H1 (cell line): Measurements from ENCODE around the gene TMEM145. TPM values are rescaled to one million over a fixed set of nuclear protein-coding genes. Genes with fewer than 3 reads are reported as not detected.

Experiments used
- CTCF ChIA-PET: fragments of 300-600 bp; sonication (Branson Sonifier 250); formaldehyde crosslinking; loops from one replicate; lab custom pipeline; 2021; ENCODE audit not compliant: partially characterized antibody; lab: Charles Lee
- POLR2A ChIA-PET: fragments of 300-600 bp; sonication (Branson Sonifier 250); formaldehyde crosslinking; loops from one replicate; lab custom pipeline; 2021; ENCODE audit warnings: inconsistent platforms; ENCODE audit not compliant: partially characterized antibody; lab: Charles Lee
- DNase-seq, 2 experiments: peaks; one replicate each; pipeline versions ENCODE4 v3.0.0 to v3.0.0-alpha.2; 2010 to 2022; ENCODE audit warnings: low spot score in 2 of 2, low read depth in 1 of 2, mixed read lengths in 1 of 2
- FAIRE-seq: peaks from 2 replicates; lab custom pipeline; 2011; peaks lifted over from hg19 to GRCh38; lab: Jason Lieb, UNC
- H2AFZ ChIP-seq: 2 replicates; pipeline ENCODE4 v1.8.1; 2012; ENCODE audit warnings: low read length, inconsistent platforms
- H2AK5ac ChIP-seq: 2 replicates; pipeline ENCODE4 v1.6.1; 2013; ENCODE audit warnings: low read depth, low read length
- H2BK120ac ChIP-seq: replicated peaks from 2 replicates; pipeline ENCODE3; 2013; ENCODE audit warnings: low read depth, low read length, inconsistent platforms
- H2BK12ac ChIP-seq: 2 replicates; pipeline ENCODE4 v1.6.1; 2013; ENCODE audit warnings: low read depth, low read length
- H2BK15ac ChIP-seq: 2 replicates; pipeline ENCODE4 v1.6.1; 2013; ENCODE audit warnings: low read length
- H2BK20ac ChIP-seq: 2 replicates; pipeline ENCODE4 v1.6.1; 2013; ENCODE audit warnings: low read length
- H2BK5ac ChIP-seq: 2 replicates; pipeline ENCODE4 v1.6.1; 2013; ENCODE audit warnings: low read depth, low read length
- H3K14ac ChIP-seq: 2 replicates; pipeline ENCODE4 v1.6.1; 2013; ENCODE audit warnings: inconsistent platforms; ENCODE audit not compliant: insufficient read length
- H3K18ac ChIP-seq: 2 replicates; pipeline ENCODE4 v1.6.1; 2013; ENCODE audit warnings: low read length; ENCODE audit errors: extremely low read depth
- H3K23ac ChIP-seq: 2 replicates; pipeline ENCODE4 v1.6.1; 2013; ENCODE audit warnings: inconsistent platforms; ENCODE audit not compliant: insufficient read length
- H3K23me2 ChIP-seq: 2 replicates; pipeline ENCODE4 v1.6.1; 2013; ENCODE audit warnings: low read depth, low read length
- H3K27ac ChIP-seq: 2 replicates; pipeline ENCODE4 v1.6.1; 2011; ENCODE audit warnings: low read depth, low read length, inconsistent platforms
- H3K27me3 ChIP-seq, 4 experiments: replicated peaks in 1 of 4; 1 replicate in 1 of 4; 2 replicates in 3 of 4; pipeline versions ENCODE4 v1.6.1 to v1.8.1; 2011 to 2013; ENCODE audit warnings: low read length in 3 of 4, mild to moderate bottlenecking in 3 of 4, inconsistent platforms in 2 of 4, mixed read lengths in 2 of 4, moderate library complexity in 1 of 4; ENCODE audit not compliant: control insufficient read depth in 3 of 4, insufficient read depth in 3 of 4; ENCODE audit errors: extremely low read depth in 1 of 4
- H3K36me3 ChIP-seq, 4 experiments: 2 replicates each; pipeline versions ENCODE4 v1.6.1 to v1.8.1; 2011 to 2013; ENCODE audit warnings: mild to moderate bottlenecking in 4 of 4, low read length in 3 of 4, moderate library complexity in 2 of 4, control low read depth in 1 of 4, inconsistent platforms in 1 of 4; ENCODE audit not compliant: insufficient read depth in 4 of 4, control insufficient read depth in 2 of 4
- H3K4ac ChIP-seq: replicated peaks from 2 replicates; pipeline ENCODE3; 2013; ENCODE audit warnings: low read length, low read depth, mixed read lengths, inconsistent platforms; ENCODE audit not compliant: insufficient read length
- H3K4me1 ChIP-seq, 4 experiments: replicated peaks in 1 of 4; 1 replicate in 1 of 4; 2 replicates in 3 of 4; pipeline versions ENCODE4 v1.6.1 to v1.8.1; 2011 to 2013; ENCODE audit warnings: low read length in 3 of 4, inconsistent platforms in 2 of 4, mixed read lengths in 1 of 4; ENCODE audit not compliant: insufficient read depth in 4 of 4, control insufficient read depth in 3 of 4
- H3K4me2 ChIP-seq, 2 experiments: 2 replicates each; pipeline versions ENCODE4 v1.6.1 to v1.8.1; 2011 to 2013; ENCODE audit warnings: low read depth in 2 of 2, low read length in 2 of 2, control low read depth in 1 of 2, inconsistent platforms in 1 of 2, mild to moderate bottlenecking in 1 of 2; ENCODE audit not compliant: insufficient read depth in 1 of 2
- H3K4me3 ChIP-seq, 4 experiments: fragments of 200-600, 300-600 bp in 1 of 4; sonication (generic), shearing (Covaris generic), sonication (Bioruptor Twin) in 1 of 4; 2 replicates each; pipeline versions ENCODE4 v1.5.1 to v1.8.1; 2011 to 2016; ENCODE audit warnings: low read length in 4 of 4, low read depth in 3 of 4, control low read depth in 2 of 4, inconsistent platforms in 2 of 4, mild to moderate bottlenecking in 2 of 4, mixed read lengths in 1 of 4, moderate library complexity in 1 of 4; ENCODE audit not compliant: insufficient read depth in 2 of 4; ENCODE audit errors: extremely low read depth in 1 of 4
- H3K56ac ChIP-seq: replicated peaks from 2 replicates; pipeline ENCODE3; 2013; ENCODE audit warnings: low read depth, mild to moderate bottlenecking, mixed read lengths, low read length, inconsistent platforms; ENCODE audit not compliant: insufficient read length
- H3K79me1 ChIP-seq: 2 replicates; pipeline ENCODE4 v1.6.1; 2013; ENCODE audit warnings: low read depth, low read length, control low read depth
- H3K79me2 ChIP-seq, 2 experiments: 2 replicates each; pipeline versions ENCODE4 v1.6.1 to v1.8.1; 2012 to 2013; ENCODE audit warnings: low read length in 2 of 2, mild to moderate bottlenecking in 2 of 2, inconsistent platforms in 1 of 2; ENCODE audit not compliant: insufficient read depth in 2 of 2, control insufficient read depth in 1 of 2
- H3K9ac ChIP-seq, 4 experiments: replicated peaks in 1 of 4; 1 replicate in 1 of 4; 2 replicates in 3 of 4; pipeline versions ENCODE4 v1.6.1 to v1.8.1; 2011 to 2013; ENCODE audit warnings: low read depth in 3 of 4, low read length in 3 of 4, control low read depth in 2 of 4, mild to moderate bottlenecking in 2 of 4, moderate library complexity in 2 of 4, inconsistent platforms in 1 of 4; ENCODE audit errors: extremely low read depth in 1 of 4
- H3K9me3 ChIP-seq, 2 experiments: 2 replicates each; pipeline versions ENCODE4 v1.6.1 to v1.8.1; 2012 to 2013; ENCODE audit warnings: mild to moderate bottlenecking in 2 of 2, moderate library complexity in 2 of 2, control low read depth in 1 of 2, inconsistent platforms in 1 of 2, low read depth in 1 of 2, low read length in 1 of 2, mixed read lengths in 1 of 2; ENCODE audit not compliant: insufficient read depth in 2 of 2
- H4K20me1 ChIP-seq, 2 experiments: replicated peaks in 1 of 2; 2 replicates each; pipeline versions ENCODE3 to v1.8.1; 2011 to 2013; ENCODE audit warnings: inconsistent platforms in 2 of 2, low read length in 2 of 2, mild to moderate bottlenecking in 1 of 2; ENCODE audit not compliant: insufficient read depth in 2 of 2, control insufficient read depth in 1 of 2
- H4K5ac ChIP-seq: 2 replicates; pipeline ENCODE4 v1.6.1; 2013; ENCODE audit warnings: low read length, low read depth, mixed read lengths, inconsistent platforms; ENCODE audit not compliant: insufficient read length
- H4K8ac ChIP-seq: 2 replicates; pipeline ENCODE4 v1.8.0; 2013; ENCODE audit warnings: mild to moderate bottlenecking, moderate library complexity, low read length, inconsistent platforms; ENCODE audit not compliant: insufficient read depth; ENCODE audit errors: extremely low read depth
- H4K91ac ChIP-seq: replicated peaks from 2 replicates; pipeline ENCODE3; 2013; ENCODE audit warnings: low read length, mixed read lengths, inconsistent platforms; ENCODE audit not compliant: insufficient read length
- BCL11A ChIP-seq, 2 experiments: IDR thresholded peaks; one replicate each; pipeline ENCODE4 v1.6.1; 2011; ENCODE audit warnings: low read depth in 2 of 2, low read length in 2 of 2, mild to moderate bottlenecking in 2 of 2
- CHD1 ChIP-seq: IDR thresholded peaks from 2 replicates; pipeline ENCODE4 v1.6.1; 2012; ENCODE audit warnings: low read depth, low read length, improper control_type of control experiment
- CTBP2 ChIP-seq: IDR thresholded peaks from 2 replicates; pipeline ENCODE4 v1.7.0; 2011; ENCODE audit warnings: borderline replicate concordance, mild to moderate bottlenecking, moderate library complexity, mixed read lengths, low read length; ENCODE audit not compliant: insufficient read depth, insufficient read length
- FOSL1 ChIP-seq: IDR thresholded peaks from 2 replicates; pipeline ENCODE4 v1.6.1; 2011; ENCODE audit warnings: mild to moderate bottlenecking, low read depth, low read length, moderate library complexity; ENCODE audit not compliant: insufficient read depth
- HDAC6 ChIP-seq: IDR thresholded peaks from one replicate; pipeline ENCODE4 v1.7.1; 2012; ENCODE audit warnings: low read depth, mild to moderate bottlenecking, inconsistent platforms, low read length, moderate library complexity
- JUN ChIP-seq: IDR thresholded peaks from 2 replicates; pipeline ENCODE4 v1.6.1; 2011; ENCODE audit warnings: low read depth, mild to moderate bottlenecking, improper control_type of control experiment, low read length
- KDM1A ChIP-seq: fragments of 200-600, 300-600 bp; sonication (generic); IDR thresholded peaks from 2 replicates; pipeline ENCODE4 v1.7.1; 2016; ENCODE audit warnings: mild to moderate bottlenecking, low read length, borderline replicate concordance
- KDM4A ChIP-seq: IDR thresholded peaks from one replicate; pipeline ENCODE4 v1.7.1; 2012; ENCODE audit warnings: low read depth, mild to moderate bottlenecking, moderate library complexity, low read length, inconsistent platforms; ENCODE audit not compliant: severe bottlenecking
- NRF1 ChIP-seq: IDR thresholded peaks from 2 replicates; pipeline ENCODE4 v1.6.1; 2011; ENCODE audit warnings: mild to moderate bottlenecking, low read depth, low read length, improper control_type of control experiment
- RFX5 ChIP-seq: IDR thresholded peaks from 2 replicates; pipeline ENCODE4 v1.6.1; 2011; ENCODE audit warnings: low read depth, low read length, improper control_type of control experiment, borderline replicate concordance
- TEAD4 ChIP-seq: IDR thresholded peaks from 2 replicates; pipeline ENCODE4 v1.6.1; 2012; ENCODE audit warnings: low read depth, low read length, inconsistent platforms, mixed read lengths
- YY1 ChIP-seq: IDR thresholded peaks from 2 replicates; pipeline ENCODE4 v1.6.1; 2011; ENCODE audit warnings: low read depth, mild to moderate bottlenecking, low read length
- WGBS, 2 experiments: shearing (Covaris generic) in 1 of 2; methylation state at CpG; one replicate each; pipeline versions ENCODE4 v1.1.6 to v1.1.7; 2013 to 2015; ENCODE audit warnings: low lambda C conversion rate in 2 of 2, mixed read lengths in 2 of 2, inconsistent platforms in 1 of 2, low coverage in 1 of 2, missing lambda C conversion rate in 1 of 2; ENCODE audit not compliant: insufficient replicate concordance in 2 of 2, insufficient coverage in 1 of 2, insufficient read length in 1 of 2; ENCODE audit errors: extremely low coverage in 1 of 2, missing lambda C conversion rate in 1 of 2; 5-methylcytosine and 5-hydroxymethylcytosine counted together
- polyA plus RNA-seq, 7 experiments: library from polyadenylated mRNA; depleted of rRNA in 3 of 7; stranded (reverse) in 5 of 7; unstranded in 2 of 7; fragments of >200 nt in 5 of 7; fragments of 200-250 nt in 2 of 7; gene quantifications; 1 replicate in 5 of 7; 2 replicates in 1 of 7; 4 replicates in 1 of 7; pipeline versions ENCODE4 v1.2.1 to v1.2.3, GENCODE V29; 2011 to 2013; ENCODE audit warnings: missing spikeins in 2 of 7, mixed read lengths in 2 of 7
- total RNA-seq: library from RNA; stranded (reverse); fragmentation: NEBNext Ultra II Directional; extraction: Animal tissue kit (Norgen Biotek cat#: 25700); gene quantifications from 2 replicates; pipeline ENCODE4 v1.2.1, GENCODE V29; 2021

TMEM145 gene
- total and polyA plus RNA-seq, 2 of the 8 experiments (the other 6 are each of a cell fraction or from before 2014, with no cell fraction given) = 2.3 to 4.7 TPM

- H3K9me3 ChIP-seq = no peaks in the 10 kb centered on the region
- H3K27ac ChIP-seq = no peak overlapping the region; the same call in 1 of the 2 replicates
- no peak overlapping the region for H2AK5ac ChIP-seq
- no peaks in the 10 kb centered on the region for H3K79me2 ChIP-seq
- FAIRE-seq = no peak
- no peaks in the 10 kb centered on the region for H3K4me1 ChIP-seq
- H3K36me3 ChIP-seq = peaks cover 0 to 6% (median 0%) of the 10 kb centered on the region in 4 experiments; a peak in 1 of 8 replicates
- DNase-seq = no peak
- H3K23ac ChIP-seq = no peak overlapping the region
- no peaks in the 10 kb centered on the region for H3K27me3 ChIP-seq
- no peak overlapping the region for H3K18ac ChIP-seq
- H2BK20ac ChIP-seq = no peak overlapping the region
- H3K56ac ChIP-seq = no peak overlapping the region
- H3K23me2 ChIP-seq = no peaks in the 10 kb centered on the region
- no peak overlapping the region for H3K4me3 ChIP-seq
- no peaks in the 10 kb centered on the region for H3K79me1 ChIP-seq
- no peak overlapping the region for H2BK120ac ChIP-seq
- ChIA-PET POLR2A (interaction anchor here (1.9 kb wide), 1 partner anchor 10 kb away, joined by 5 read pairs; no protein-coding TSS in a partner anchor), CTCF (interaction anchor here (0.6 to 6.1 kb wide), 16 partner anchors 10 to 1653 kb away, joined by 3 to 90 read pairs (median 4); no protein-coding TSS in a partner anchor)
- H3K4ac ChIP-seq = no peak overlapping the region
- WGBS, 2 experiments = 96% methylated on average over 15 of the region's 18 CpGs; no CpG with 5 or more reads in 1 of the 2 experiments
- no peak overlapping the region for H3K9ac ChIP-seq
- H3K4me2 ChIP-seq = no peak overlapping the region
- no peak overlapping the region for H2AFZ ChIP-seq
- no peak overlapping the region for H2BK5ac ChIP-seq
- no peaks in the 10 kb centered on the region for H4K20me1 ChIP-seq
- H4K5ac ChIP-seq = no peak overlapping the region
- H2BK12ac ChIP-seq = no peak overlapping the region
- no peak overlapping the region for H3K14ac ChIP-seq
- no peak overlapping the region for H2BK15ac ChIP-seq
- peak overlapping the region; percentile 25; the same call in 1 of the 2 replicates for H4K8ac ChIP-seq
- H4K91ac ChIP-seq = no peak overlapping the region
- TF ChIP-seq KDM1A (no peak), CHD1 (no peak), JUN (no peak), YY1 (no peak), CTBP2 (no peak), TEAD4 (no peak), HDAC6 (no peak), KDM4A (no peak), NRF1 (no peak), FOSL1 (no peak), BCL11A (IDR thresholded peaks at IDR 0.05; ENCODE audit: low read depth in 2 of 2, low read length in 2 of 2) (no peak), RFX5 (no peak)
Observed at GRCh38 chr19:42344336-42344893, 31.3 kb downstream of the TMEM145 start.
